ENCODE measurements around the gene DYSF. TPM values are rescaled to one million over a fixed set of nuclear protein-coding genes. Genes with fewer than 3 reads are reported as not detected.

Gene DYSF
- polyA plus RNA-seq, 1 of the 3 experiments (the other 2 are of a cell fraction): 0.10 TPM

DNA sequence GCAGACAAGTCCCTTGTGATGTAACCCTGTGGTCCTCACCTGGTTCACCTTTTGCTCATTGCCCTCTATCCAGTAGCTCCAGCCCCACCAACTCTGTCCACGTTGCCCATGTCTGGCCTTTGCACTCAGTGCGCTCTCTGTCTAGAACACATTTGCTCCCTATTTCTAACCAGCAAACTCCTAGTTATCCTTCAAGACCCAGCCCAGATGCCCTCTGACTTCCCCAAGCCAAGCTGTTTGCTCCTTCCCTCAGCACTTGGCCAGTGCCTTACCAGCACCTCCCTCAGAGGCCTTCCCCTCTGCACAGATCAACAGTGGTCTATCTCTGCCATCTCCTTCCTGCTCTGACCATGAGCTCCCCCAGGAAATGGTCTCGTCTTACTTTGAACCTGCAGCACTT is 137.7 kb downstream of the DYSF start (continued):
- TF ChIP-seq EP300 (IDR thresholded peaks at IDR 0.05; ENCODE audit: borderline replicate concordance in 1 of 2, low read depth in 1 of 2, low read length in 1 of 2): no peak

DNA sequence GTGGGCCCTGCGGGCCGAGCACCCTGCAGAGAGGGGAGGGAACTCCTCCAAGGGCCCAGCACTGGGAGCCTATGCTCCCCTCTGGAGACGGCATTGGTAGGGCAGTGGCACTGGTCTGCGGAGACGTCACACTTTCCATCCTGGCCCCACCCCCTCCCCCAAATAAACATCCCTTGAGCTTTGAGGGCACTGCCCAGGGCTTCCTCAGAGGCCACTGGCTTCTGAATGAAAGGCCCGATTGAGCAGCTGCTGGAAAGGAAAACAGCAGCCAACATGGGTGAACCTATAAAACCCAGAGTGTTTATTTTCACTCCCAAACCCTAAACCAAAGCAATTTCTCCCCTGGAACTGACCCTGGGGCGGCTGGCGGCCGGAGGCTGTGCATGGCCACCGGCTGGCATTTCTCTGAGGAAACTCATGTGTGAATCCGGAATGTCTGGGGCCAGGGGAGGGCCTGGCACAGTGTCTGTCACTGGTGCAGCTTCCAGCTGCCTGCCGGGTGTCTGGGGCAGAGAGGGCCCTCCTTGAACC is 138.9 kb downstream of the DYSF start:
- no peak overlapping the region for H3K4me3 ChIP-seq (ENCODE audit: low read depth in 2 of 2, low read length in 1 of 2)
- WGBS (ENCODE audit: low lambda C conversion rate): 68% methylated on average over 4 of the region's 12 CpGs
- POLR2A ChIA-PET: no interaction called here
- H2AFZ ChIP-seq (ENCODE audit: low read depth): no peak overlapping the region
- TF ChIP-seq NFIC (IDR thresholded peaks at IDR 0.05; ENCODE audit: borderline replicate concordance) (no peak), GABPA (IDR thresholded peaks at IDR 0.05; ENCODE audit: low read depth) (no peak), REST (IDR thresholded peaks at IDR 0.05; ENCODE audit: low read depth, low read length) (no peak), EZH2phosphoT487 (IDR thresholded peaks at IDR 0.05; ENCODE audit: borderline replicate concordance, low read depth) (no peak), SIN3A (IDR thresholded peaks at IDR 0.05; ENCODE audit: borderline replicate concordance, low read depth, low read length) (no peak), TCF12 (IDR thresholded peaks at IDR 0.05) (no peak), MXI1 (IDR thresholded peaks at IDR 0.05; ENCODE audit: low read depth, low read length) (no peak), RCOR1 (IDR thresholded peaks at IDR 0.05; ENCODE audit: low read length) (no peak), RXRA (IDR thresholded peaks at IDR 0.05; ENCODE audit: borderline replicate concordance, low read depth) (no peak), FOXJ3 (CRISPR knock-in tag; IDR thresholded peaks at IDR 0.05) (no peak), GATA2 (CRISPR knock-in tag; IDR thresholded peaks at IDR 0.05) (no peak), FOSL2 (IDR thresholded peaks at IDR 0.05; ENCODE audit: borderline replicate concordance, low read depth) (no peak)
- TF ChIP-seq, protein P1, sequence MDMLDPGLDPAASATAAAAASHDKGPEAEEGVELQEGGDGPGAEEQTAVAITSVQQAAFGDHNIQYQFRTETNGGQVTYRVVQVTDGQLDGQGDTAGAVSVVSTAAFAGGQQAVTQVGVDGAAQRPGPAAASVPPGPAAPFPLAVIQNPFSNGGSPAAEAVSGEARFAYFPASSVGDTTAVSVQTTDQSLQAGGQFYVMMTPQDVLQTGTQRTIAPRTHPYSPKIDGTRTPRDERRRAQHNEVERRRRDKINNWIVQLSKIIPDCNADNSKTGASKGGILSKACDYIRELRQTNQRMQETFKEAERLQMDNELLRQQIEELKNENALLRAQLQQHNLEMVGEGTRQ (IDR thresholded peaks at IDR 0.05; ENCODE audit: borderline replicate concordance, low read depth, low read length): no peak
- no peaks in the 10 kb centered on the region for H3K79me2 ChIP-seq (ENCODE audit: insufficient read depth)
- H3K4me1 ChIP-seq (ENCODE audit: control insufficient read depth in 1 of 2, insufficient read depth in 2 of 2, low read depth in 1 of 2, low read length in 1 of 2): no peaks in the 10 kb centered on the region; a peak in 1 of 4 replicates
- no peak overlapping the region for H3K4me2 ChIP-seq
- CTCF ChIA-PET: no interaction called here
- no peaks in the 10 kb centered on the region for H3K9me2 ChIP-seq
- H3K36me3 ChIP-seq (replicated peaks in 1 of 2; ENCODE audit: control insufficient read depth in 1 of 2, insufficient read depth in 2 of 2, low read length in 1 of 2): no peaks in the 10 kb centered on the region
- H3K27ac ChIP-seq (ENCODE audit: low read depth in 2 of 2, low read length in 1 of 2): no peak overlapping the region
- no peaks in the 10 kb centered on the region for H3K9me3 ChIP-seq
- no peak for DNase-seq
- no peaks in the 10 kb centered on the region for H3F3A ChIP-seq (replicated peaks; ENCODE audit: insufficient read depth)
- H4K20me1 ChIP-seq (ENCODE audit: insufficient read depth): no peaks in the 10 kb centered on the region
- no peaks in the 10 kb centered on the region; the same call in 1 of the 2 replicates for H3K27me3 ChIP-seq (ENCODE audit: insufficient read depth)
- no peak overlapping the region for H3K9ac ChIP-seq
